Smooth muscle cell (in vitro differentiated cells): Measurements from ENCODE around the gene LARGE1. TPM values are rescaled to one million over a fixed set of nuclear protein-coding genes. Genes with fewer than 3 reads are reported as not detected.

Source experiments
- DNase-seq: peaks from one replicate; lab custom pipeline; 2025; ENCODE audit not compliant: unreplicated experiment; lab: John Stamatoyannopoulos, UW
- H2AFZ ChIP-seq: fragments of 200-600 bp; sonication (generic); 2 replicates; pipeline ENCODE4 v1.6.0; 2016; ENCODE audit warnings: antibody characterized with exemption, low read depth, mild to moderate bottlenecking
- H3F3A ChIP-seq: fragments of 200-600 bp; sonication (generic); 2 replicates; pipeline ENCODE4 v1.6.0; 2017; ENCODE audit warnings: antibody characterized with exemption, low read depth
- H3K27ac ChIP-seq: fragments of 200-600 bp; sonication (generic); 2 replicates; pipeline ENCODE4 v1.5.1; 2016; ENCODE audit warnings: low read depth, mild to moderate bottlenecking
- H3K27me3 ChIP-seq: fragments of 200-600 bp; sonication (generic); 2 replicates; pipeline ENCODE4 v1.6.1; 2016; ENCODE audit warnings: low read depth, mild to moderate bottlenecking
- H3K36me3 ChIP-seq: fragments of 200-600 bp; sonication (generic); 2 replicates; pipeline ENCODE4 v1.5.1; 2016; ENCODE audit warnings: low read depth
- H3K4me1 ChIP-seq: fragments of 200-600 bp; sonication (generic); 2 replicates; pipeline ENCODE4 v1.5.1; 2016; ENCODE audit warnings: low read depth
- H3K4me2 ChIP-seq: fragments of 200-600 bp; sonication (generic); 2 replicates; pipeline ENCODE4 v1.6.0; 2016; ENCODE audit warnings: mild to moderate bottlenecking
- H3K4me3 ChIP-seq: fragments of 200-600 bp; sonication (generic); 2 replicates; pipeline ENCODE4 v1.5.1; 2016; ENCODE audit warnings: mild to moderate bottlenecking
- H3K79me2 ChIP-seq: fragments of 200-600 bp; sonication (generic); 2 replicates; pipeline ENCODE4 v1.6.0; 2016; ENCODE audit warnings: low read depth, mild to moderate bottlenecking
- H3K9ac ChIP-seq: fragments of 200-600 bp; sonication (generic); 2 replicates; pipeline ENCODE4 v1.6.0; 2016; ENCODE audit warnings: low read depth
- H3K9me3 ChIP-seq: fragments of 200-600 bp; sonication (generic); replicated peaks from 2 replicates; pipeline ENCODE4 v1.5.1; 2016; ENCODE audit warnings: low read depth
- H4K20me1 ChIP-seq: fragments of 200-600 bp; sonication (generic); 2 replicates; pipeline ENCODE4 v1.6.0; 2016; ENCODE audit warnings: low read depth
- WGBS: methylation state at CpG from one replicate; pipeline ENCODE4 v1.1.7; 2016; ENCODE audit warnings: low lambda C conversion rate; 5-methylcytosine and 5-hydroxymethylcytosine counted together
- polyA plus RNA-seq: library from polyadenylated mRNA; unstranded; fragments of >200 nt; fragmentation: Nextera tagmentation; extraction: Ambion mirVana; gene quantifications from 2 replicates; pipeline ENCODE4 v1.2.1, GENCODE V29; 2016
- total RNA-seq: library from RNA; depleted of rRNA; stranded (reverse); fragments of >200 nt; gene quantifications from 2 replicates; pipeline ENCODE4 v1.2.3, GENCODE V29; 2014
- TF ChIP-seq, protein P1 (sequence below): fragments of 200-600 bp; sonication (generic); IDR thresholded peaks from 2 replicates; pipeline ENCODE4 v1.5.1; 2017; ENCODE audit warnings: borderline replicate concordance, mild to moderate bottlenecking, antibody characterized with exemption; ENCODE audit not compliant: insufficient read depth, poor library complexity, severe bottlenecking

The LARGE1 gene
- total and polyA plus RNA-seq, 2 experiments from 2014 or later = 11.9 to 18.0 TPM

DNA sequence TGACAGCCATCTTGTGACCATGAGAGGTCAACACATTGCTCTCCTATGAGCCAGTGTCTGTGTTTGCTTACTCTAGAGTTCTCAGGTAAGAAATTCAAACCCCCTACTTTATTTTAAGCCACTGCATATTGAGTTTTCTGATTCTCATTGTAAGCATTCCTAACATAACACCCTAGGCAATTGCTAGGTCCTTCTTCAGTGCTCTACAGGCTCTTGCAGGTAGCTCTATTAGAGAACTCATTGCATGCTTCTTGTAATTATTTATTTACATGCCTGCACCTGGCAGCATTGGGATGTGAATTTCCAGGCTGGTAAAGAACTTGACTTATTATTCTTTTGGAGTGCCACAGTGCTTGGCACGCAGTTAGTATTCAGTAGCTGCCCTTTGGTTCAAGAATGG lies 573.3 kb downstream of the LARGE1 start:
- Histone ChIP-seq H3K36me3 (no peaks in the 10 kb centered on the region), H2AFZ (no peak overlapping the region), H3K4me1 (no peaks in the 10 kb centered on the region), H3K9me3 (no peaks in the 10 kb centered on the region), H3F3A (no peaks in the 10 kb centered on the region), H3K27me3 (no peaks in the 10 kb centered on the region), H3K4me2 (no peak overlapping the region), H3K9ac (no peak overlapping the region), H3K79me2 (no peaks in the 10 kb centered on the region), H4K20me1 (no peaks in the 10 kb centered on the region), H3K4me3 (no peak overlapping the region), H3K27ac (no peak overlapping the region)
- TF ChIP-seq, protein P1, sequence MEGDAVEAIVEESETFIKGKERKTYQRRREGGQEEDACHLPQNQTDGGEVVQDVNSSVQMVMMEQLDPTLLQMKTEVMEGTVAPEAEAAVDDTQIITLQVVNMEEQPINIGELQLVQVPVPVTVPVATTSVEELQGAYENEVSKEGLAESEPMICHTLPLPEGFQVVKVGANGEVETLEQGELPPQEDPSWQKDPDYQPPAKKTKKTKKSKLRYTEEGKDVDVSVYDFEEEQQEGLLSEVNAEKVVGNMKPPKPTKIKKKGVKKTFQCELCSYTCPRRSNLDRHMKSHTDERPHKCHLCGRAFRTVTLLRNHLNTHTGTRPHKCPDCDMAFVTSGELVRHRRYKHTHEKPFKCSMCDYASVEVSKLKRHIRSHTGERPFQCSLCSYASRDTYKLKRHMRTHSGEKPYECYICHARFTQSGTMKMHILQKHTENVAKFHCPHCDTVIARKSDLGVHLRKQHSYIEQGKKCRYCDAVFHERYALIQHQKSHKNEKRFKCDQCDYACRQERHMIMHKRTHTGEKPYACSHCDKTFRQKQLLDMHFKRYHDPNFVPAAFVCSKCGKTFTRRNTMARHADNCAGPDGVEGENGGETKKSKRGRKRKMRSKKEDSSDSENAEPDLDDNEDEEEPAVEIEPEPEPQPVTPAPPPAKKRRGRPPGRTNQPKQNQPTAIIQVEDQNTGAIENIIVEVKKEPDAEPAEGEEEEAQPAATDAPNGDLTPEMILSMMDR = no peak
- WGBS = 97% methylated on average over 1 of the region's 1 CpG
- DNase-seq = no peak

DNA sequence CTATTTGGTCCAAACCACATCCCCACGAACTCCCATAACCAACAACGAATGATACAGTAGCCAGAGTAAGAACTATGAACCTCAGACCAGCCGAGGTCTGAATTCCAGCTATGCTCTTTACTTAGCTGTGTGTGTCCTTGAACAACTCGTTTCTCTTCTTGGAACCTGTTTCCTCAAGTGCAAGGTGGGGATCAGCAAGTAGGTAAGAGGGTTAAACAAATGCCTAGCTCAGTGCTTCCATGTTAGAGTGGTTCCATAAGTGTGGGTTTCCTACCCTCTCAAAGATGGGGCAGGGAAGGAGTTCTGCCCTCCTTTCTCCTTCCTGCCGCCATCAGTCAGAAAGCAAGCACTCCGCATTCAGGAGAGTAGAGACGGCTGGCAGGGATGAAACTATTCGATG lies 578.7 kb downstream of the LARGE1 start:
- Histone ChIP-seq H3K4me3 (no peak overlapping the region), H3K27ac (no peak overlapping the region), H3K9me3 (no peaks in the 10 kb centered on the region), H3K79me2 (no peaks in the 10 kb centered on the region), H4K20me1 (no peaks in the 10 kb centered on the region), H3K9ac (no peak overlapping the region), H3K36me3 (no peaks in the 10 kb centered on the region), H3F3A (no peaks in the 10 kb centered on the region), H3K27me3 (no peaks in the 10 kb centered on the region), H3K4me1 (no peaks in the 10 kb centered on the region), H3K4me2 (no peak overlapping the region), H2AFZ (no peak overlapping the region)
- 91% methylated on average over 8 of the region's 8 CpGs for WGBS
- TF ChIP-seq, protein P1 = no peak
- no peak for DNase-seq

DNA sequence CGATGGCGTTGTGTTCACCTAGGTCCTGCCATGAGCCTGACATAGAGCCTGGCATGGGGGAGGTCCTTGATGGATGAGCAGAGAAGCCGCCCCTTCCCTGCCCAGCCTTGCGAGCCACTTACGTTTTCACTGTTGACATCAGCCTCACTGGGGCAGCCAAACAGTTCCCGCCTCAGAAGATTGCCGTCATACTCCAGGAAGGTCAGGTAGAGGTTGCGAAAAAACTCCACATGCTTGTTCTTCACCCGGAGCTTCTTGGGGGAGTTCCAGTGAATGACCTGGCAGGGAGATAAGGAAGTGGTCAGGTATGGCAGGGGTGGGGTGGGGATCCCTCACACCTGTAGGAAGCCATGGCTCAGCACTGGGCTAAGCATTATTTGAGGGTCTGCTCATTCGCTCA lies 582.8 kb downstream of the LARGE1 start:
- WGBS = 95% methylated on average over 10 of the region's 10 CpGs
- no peaks in the 10 kb centered on the region for H3K4me1 ChIP-seq
- no peak overlapping the region for H3K27ac ChIP-seq
- H3F3A ChIP-seq = no peaks in the 10 kb centered on the region
- no peak overlapping the region for H3K4me2 ChIP-seq
- no peak overlapping the region for H3K4me3 ChIP-seq
- TF ChIP-seq, protein P1 = no peak
- DNase-seq = no peak
- H4K20me1 ChIP-seq = no peaks in the 10 kb centered on the region
- no peaks in the 10 kb centered on the region for H3K27me3 ChIP-seq
- H3K9me3 ChIP-seq = no peaks in the 10 kb centered on the region
- H3K36me3 ChIP-seq = no peaks in the 10 kb centered on the region
- H3K79me2 ChIP-seq = no peaks in the 10 kb centered on the region
- no peak overlapping the region for H3K9ac ChIP-seq
- H2AFZ ChIP-seq = no peak overlapping the region

DNA sequence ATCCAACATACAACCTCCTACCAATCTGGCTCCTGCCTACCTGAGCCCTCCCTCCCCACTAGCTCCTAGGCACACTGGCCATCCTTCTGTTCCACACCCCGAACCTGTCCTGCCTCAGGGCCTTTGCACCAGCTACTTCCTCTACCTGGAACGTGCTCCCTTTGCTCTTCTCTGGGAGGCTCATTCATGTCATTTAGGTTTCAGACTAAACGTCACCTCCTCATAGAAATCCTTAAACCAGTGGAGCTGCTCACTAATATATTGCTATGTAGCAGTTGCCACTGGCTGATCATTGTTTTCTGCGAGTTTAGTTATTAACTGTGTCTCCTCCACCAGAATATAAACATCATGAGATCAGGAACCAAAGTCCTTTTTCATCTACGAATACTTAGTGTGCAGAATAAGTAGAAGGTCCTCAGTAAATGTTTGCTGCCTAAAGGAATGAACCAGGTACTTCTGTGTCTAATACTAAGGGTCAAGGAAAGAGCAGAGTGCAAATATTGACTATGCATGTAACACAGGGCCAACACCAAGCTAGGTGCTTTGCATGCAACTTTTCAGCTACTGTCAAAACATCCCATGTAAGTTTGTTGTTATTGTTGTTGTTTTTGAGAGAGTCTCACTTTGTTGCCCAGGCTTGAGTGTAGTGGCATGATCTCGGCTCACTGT lies 584.5 kb downstream of the LARGE1 start:
- no peak for DNase-seq
- Histone ChIP-seq H3K9me3 (no peaks in the 10 kb centered on the region), H3K36me3 (no peaks in the 10 kb centered on the region), H2AFZ (no peak overlapping the region), H3K27me3 (no peaks in the 10 kb centered on the region), H3F3A (no peaks in the 10 kb centered on the region), H3K9ac (no peak overlapping the region), H3K79me2 (no peaks in the 10 kb centered on the region), H3K27ac (no peak overlapping the region), H4K20me1 (no peaks in the 10 kb centered on the region), H3K4me2 (no peak overlapping the region), H3K4me1 (no peaks in the 10 kb centered on the region), H3K4me3 (no peak overlapping the region)
- 98% methylated on average over 6 of the region's 6 CpGs for WGBS
- TF ChIP-seq, protein P1 = no peak
